GM23338 (cell line): ENCODE data around the gene TARS3.

ENCODE experiments used
- NANOG ChIP-seq: IDR thresholded peaks from 2 replicates; pipeline ENCODE4 v1.6.1; 2016; ENCODE audit warnings: antibody characterized with exemption, borderline replicate concordance
- TF ChIP-seq, protein P1 (sequence below), 2 experiments: fragments of 200-600 bp in 1 of 2; sonication (generic) in 1 of 2; conservative IDR thresholded peaks; 2 replicates each; pipeline versions ENCODE4 v1.5.1 to v1.6.1; 2016 to 2017; ENCODE audit warnings: antibody characterized with exemption in 2 of 2, low read depth in 2 of 2, mild to moderate bottlenecking in 2 of 2, moderate library complexity in 1 of 2

DNA sequence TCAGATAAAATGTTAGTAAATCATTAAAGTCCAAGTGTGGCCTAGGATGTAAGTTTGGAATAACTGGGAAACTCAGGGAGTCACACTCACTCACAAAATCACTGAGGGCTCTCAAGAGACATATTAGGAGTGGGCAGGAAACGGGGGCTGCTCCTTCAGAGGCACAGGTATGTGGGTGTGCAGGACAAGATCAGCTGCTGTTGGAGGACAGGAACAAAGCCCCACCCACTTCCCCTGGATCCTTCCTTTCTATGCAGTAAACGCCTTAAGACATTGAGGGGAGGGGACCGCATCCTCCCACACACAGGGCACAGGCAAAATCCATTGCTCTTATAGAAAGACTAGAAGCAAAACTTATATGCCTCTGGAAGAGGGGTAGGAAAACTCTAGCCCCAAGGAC lies 102.3 kb downstream of the TARS3 start:
- TF ChIP-seq, protein P1, sequence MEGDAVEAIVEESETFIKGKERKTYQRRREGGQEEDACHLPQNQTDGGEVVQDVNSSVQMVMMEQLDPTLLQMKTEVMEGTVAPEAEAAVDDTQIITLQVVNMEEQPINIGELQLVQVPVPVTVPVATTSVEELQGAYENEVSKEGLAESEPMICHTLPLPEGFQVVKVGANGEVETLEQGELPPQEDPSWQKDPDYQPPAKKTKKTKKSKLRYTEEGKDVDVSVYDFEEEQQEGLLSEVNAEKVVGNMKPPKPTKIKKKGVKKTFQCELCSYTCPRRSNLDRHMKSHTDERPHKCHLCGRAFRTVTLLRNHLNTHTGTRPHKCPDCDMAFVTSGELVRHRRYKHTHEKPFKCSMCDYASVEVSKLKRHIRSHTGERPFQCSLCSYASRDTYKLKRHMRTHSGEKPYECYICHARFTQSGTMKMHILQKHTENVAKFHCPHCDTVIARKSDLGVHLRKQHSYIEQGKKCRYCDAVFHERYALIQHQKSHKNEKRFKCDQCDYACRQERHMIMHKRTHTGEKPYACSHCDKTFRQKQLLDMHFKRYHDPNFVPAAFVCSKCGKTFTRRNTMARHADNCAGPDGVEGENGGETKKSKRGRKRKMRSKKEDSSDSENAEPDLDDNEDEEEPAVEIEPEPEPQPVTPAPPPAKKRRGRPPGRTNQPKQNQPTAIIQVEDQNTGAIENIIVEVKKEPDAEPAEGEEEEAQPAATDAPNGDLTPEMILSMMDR (conservative IDR thresholded peaks at IDR 0.05; ENCODE audit: low read depth in 2 of 2), result no peak
- no peak for TF ChIP-seq NANOG
